Bronchial epithelial cell (primary cell): ENCODE results near the gene MARCKS. TPM values are rescaled to one million over a fixed set of nuclear protein-coding genes. Genes with fewer than 3 reads are reported as not detected.

ENCODE experiments used
- DNase-seq: peaks from one replicate; pipeline ENCODE4 v3.0.0-alpha.2; 2010; ENCODE audit warnings: low read depth
- FAIRE-seq: peaks from 2 replicates; lab custom pipeline; 2011; peaks lifted over from hg19 to GRCh38; lab: Jason Lieb, UNC
- H3K27me3 ChIP-seq: 2 replicates; pipeline ENCODE4 v1.5.1; 2011; ENCODE audit warnings: low read length; ENCODE audit not compliant: control insufficient read depth, insufficient read depth
- H3K36me3 ChIP-seq: 2 replicates; pipeline ENCODE4 v1.5.1; 2011; ENCODE audit warnings: low read length; ENCODE audit not compliant: control insufficient read depth, insufficient read depth
- H3K4me3 ChIP-seq: 2 replicates; pipeline ENCODE4 v1.5.1; 2011; ENCODE audit warnings: mild to moderate bottlenecking, low read depth, low read length, control low read depth
- total RNA-seq: library from RNA; depleted of rRNA; stranded (reverse); fragments of >200 nt; gene quantifications from 2 replicates; pipeline ENCODE4 v1.2.1, GENCODE V29; 2014
- TF ChIP-seq, protein P1 (sequence below): IDR thresholded peaks from 2 replicates; pipeline ENCODE4 v1.5.1; 2011; ENCODE audit warnings: mild to moderate bottlenecking, moderate library complexity, low read length, control low read depth, inconsistent platforms; ENCODE audit not compliant: insufficient read depth, severe bottlenecking

MARCKS gene
- total RNA-seq, 1 donor from 2014 or later, result 74.5 TPM

DNA sequence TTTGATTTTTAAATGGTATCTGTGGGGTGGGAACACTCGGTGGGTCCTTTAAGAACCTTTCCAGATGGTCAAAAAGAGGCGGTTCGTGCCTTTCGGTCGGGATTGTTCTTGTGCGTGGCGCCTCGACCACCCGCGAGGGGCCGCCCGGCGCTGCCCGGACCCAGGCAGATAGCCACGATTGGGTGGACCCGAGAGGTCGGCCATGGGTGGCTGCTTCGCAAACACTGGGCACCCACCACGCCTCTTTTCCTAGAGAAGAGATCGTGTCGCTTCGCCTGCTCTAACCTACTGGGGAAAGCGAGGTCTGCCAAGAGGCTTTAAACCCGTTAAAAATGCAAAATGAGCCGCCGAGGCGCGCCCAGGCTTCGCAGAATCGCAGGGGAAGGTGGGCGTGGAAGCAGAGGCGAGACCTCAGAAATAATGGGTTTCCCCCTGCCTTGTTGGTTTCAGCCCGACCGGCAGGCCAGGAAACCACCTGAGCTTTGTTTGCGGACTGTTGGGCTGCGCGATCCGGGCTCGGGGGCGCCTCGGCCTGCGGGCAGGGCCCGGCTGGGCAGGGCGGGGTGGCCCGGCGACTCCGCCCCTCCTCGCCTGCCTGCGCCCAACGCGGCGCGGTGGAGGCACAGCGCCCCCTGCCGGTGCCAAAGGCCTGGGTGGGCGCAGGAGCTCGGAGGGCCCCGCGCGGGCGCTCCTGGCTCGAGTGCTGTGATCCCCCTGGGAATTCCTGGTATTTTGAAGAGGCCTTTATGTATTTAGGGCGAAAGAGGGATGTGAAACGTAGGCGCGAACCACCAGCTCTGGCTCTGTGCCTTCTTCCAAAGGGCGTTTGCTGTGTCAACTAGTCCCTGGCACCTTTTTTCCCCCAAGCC, 1.6 kb downstream of the MARCKS start:
- DNase-seq (peak; percentile 83), FAIRE-seq (no peak)
- peak overlapping the region; percentile 72 for H3K4me3 ChIP-seq
- TF ChIP-seq, protein P1, sequence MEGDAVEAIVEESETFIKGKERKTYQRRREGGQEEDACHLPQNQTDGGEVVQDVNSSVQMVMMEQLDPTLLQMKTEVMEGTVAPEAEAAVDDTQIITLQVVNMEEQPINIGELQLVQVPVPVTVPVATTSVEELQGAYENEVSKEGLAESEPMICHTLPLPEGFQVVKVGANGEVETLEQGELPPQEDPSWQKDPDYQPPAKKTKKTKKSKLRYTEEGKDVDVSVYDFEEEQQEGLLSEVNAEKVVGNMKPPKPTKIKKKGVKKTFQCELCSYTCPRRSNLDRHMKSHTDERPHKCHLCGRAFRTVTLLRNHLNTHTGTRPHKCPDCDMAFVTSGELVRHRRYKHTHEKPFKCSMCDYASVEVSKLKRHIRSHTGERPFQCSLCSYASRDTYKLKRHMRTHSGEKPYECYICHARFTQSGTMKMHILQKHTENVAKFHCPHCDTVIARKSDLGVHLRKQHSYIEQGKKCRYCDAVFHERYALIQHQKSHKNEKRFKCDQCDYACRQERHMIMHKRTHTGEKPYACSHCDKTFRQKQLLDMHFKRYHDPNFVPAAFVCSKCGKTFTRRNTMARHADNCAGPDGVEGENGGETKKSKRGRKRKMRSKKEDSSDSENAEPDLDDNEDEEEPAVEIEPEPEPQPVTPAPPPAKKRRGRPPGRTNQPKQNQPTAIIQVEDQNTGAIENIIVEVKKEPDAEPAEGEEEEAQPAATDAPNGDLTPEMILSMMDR, result peak; percentile 85
- H3K27me3 ChIP-seq, result no peaks in the 10 kb centered on the region
- no peaks in the 10 kb centered on the region for H3K36me3 ChIP-seq

DNA sequence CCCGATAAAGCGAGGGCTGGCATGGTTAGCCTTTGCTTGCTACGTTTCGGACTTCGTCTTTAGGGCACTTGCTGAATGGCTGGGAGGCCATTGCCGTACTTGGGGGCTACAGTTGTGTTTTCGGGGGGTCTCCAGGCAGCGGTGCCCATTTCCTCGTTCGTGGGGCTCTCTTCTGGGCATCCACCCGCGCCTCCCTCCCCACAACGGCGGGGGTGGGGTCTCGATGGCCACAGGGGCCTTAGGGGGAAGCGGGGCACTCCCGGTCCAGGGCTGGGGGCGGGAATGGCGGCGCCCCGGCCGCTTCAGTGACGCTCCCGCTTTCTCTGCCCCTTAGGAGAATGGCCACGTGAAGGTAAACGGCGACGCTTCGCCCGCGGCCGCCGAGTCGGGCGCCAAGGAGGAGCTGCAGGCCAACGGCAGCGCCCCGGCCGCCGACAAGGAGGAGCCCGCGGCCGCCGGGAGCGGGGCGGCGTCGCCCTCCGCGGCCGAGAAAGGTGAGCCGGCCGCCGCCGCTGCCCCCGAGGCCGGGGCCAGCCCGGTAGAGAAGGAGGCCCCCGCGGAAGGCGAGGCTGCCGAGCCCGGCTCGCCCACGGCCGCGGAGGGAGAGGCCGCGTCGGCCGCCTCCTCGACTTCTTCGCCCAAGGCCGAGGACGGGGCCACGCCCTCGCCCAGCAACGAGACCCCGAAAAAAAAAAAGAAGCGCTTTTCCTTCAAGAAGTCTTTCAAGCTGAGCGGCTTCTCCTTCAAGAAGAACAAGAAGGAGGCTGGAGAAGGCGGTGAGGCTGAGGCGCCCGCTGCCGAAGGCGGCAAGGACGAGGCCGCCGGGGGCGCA, 2.4 kb downstream of the MARCKS start:
- TF ChIP-seq, protein P1, result no peak
- DNase-seq (no peak), FAIRE-seq (no peak)
- H3K4me3 ChIP-seq, result peak overlapping the region; percentile 72
- H3K27me3 ChIP-seq, result no peaks in the 10 kb centered on the region
- no peaks in the 10 kb centered on the region for H3K36me3 ChIP-seq

DNA sequence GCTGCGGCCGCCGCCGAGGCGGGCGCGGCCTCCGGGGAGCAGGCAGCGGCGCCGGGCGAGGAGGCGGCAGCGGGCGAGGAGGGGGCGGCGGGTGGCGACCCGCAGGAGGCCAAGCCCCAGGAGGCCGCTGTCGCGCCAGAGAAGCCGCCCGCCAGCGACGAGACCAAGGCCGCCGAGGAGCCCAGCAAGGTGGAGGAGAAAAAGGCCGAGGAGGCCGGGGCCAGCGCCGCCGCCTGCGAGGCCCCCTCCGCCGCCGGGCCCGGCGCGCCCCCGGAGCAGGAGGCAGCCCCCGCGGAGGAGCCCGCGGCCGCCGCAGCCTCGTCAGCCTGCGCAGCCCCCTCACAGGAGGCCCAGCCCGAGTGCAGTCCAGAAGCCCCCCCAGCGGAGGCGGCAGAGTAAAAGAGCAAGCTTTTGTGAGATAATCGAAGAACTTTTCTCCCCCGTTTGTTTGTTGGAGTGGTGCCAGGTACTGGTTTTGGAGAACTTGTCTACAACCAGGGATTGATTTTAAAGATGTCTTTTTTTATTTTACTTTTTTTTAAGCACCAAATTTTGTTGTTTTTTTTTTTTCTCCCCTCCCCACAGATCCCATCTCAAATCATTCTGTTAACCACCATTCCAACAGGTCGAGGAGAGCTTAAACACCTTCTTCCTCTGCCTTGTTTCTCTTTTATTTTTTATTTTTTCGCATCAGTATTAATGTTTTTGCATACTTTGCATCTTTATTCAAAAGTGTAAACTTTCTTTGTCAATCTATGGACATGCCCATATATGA, 3.2 kb downstream of the MARCKS start:
- Histone ChIP-seq H3K36me3 (no peaks in the 10 kb centered on the region), H3K27me3 (no peaks in the 10 kb centered on the region), H3K4me3 (peak overlapping the region; percentile 72)
- TF ChIP-seq, protein P1, result no peak
- no peak for FAIRE-seq
- no peak for DNase-seq

DNA sequence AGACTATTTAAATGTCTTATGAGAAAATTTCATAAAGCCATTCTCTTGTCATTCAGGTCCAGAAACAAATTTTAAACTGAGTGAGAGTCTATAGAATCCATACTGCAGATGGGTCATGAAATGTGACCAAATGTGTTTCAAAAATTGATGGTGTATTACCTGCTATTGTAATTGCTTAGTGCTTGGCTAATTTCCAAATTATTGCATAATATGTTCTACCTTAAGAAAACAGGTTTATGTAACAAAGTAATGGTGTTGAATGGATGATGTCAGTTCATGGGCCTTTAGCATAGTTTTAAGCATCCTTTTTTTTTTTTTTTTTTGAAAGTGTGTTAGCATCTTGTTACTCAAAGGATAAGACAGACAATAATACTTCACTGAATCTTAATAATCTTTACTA, 5.0 kb downstream of the MARCKS start:
- FAIRE-seq (no peak), DNase-seq (peak; percentile 74)
- TF ChIP-seq, protein P1, result no peak
- H3K36me3 ChIP-seq, result no peaks in the 10 kb centered on the region
- H3K27me3 ChIP-seq, result no peaks in the 10 kb centered on the region
- H3K4me3 ChIP-seq, result no peak overlapping the region

DNA sequence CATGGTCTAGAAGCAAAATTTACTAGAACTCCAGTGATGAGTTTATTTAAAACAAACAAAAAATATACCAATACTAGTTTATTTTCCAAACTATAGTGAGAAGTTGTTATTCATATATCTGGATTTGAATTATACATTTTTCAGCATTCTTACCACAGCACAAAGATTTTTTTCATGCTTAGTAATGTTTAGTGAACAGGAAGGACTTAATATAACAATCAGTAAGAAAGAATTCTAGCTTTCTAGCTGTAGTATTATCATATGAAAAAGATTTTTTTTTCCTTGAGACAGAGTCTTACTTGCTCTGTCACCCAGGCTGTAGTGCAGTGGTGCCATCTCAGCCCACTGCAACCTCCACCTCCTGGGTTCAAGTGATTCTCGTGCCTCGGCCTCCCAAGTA, 13.8 kb downstream of the MARCKS start:
- Histone ChIP-seq H3K36me3 (no peaks in the 10 kb centered on the region), H3K4me3 (no peak overlapping the region), H3K27me3 (no peaks in the 10 kb centered on the region)
- no peak for DNase-seq
- TF ChIP-seq, protein P1, result no peak
- FAIRE-seq, result no peak
